Smooth muscle cell (in vitro differentiated cells): ENCODE results near the gene TNNI2. TPM values are rescaled to one million over a fixed set of nuclear protein-coding genes. Genes with fewer than 3 reads are reported as not detected.

Experiments used
- DNase-seq: peaks from one replicate; lab custom pipeline; 2025; ENCODE audit not compliant: unreplicated experiment; lab: John Stamatoyannopoulos, UW
- H2AFZ ChIP-seq: fragments of 200-600 bp; sonication (generic); 2 replicates; pipeline ENCODE4 v1.6.0; 2016; ENCODE audit warnings: antibody characterized with exemption, low read depth, mild to moderate bottlenecking
- H3F3A ChIP-seq: fragments of 200-600 bp; sonication (generic); 2 replicates; pipeline ENCODE4 v1.6.0; 2017; ENCODE audit warnings: antibody characterized with exemption, low read depth
- H3K27ac ChIP-seq: fragments of 200-600 bp; sonication (generic); 2 replicates; pipeline ENCODE4 v1.5.1; 2016; ENCODE audit warnings: low read depth, mild to moderate bottlenecking
- H3K27me3 ChIP-seq: fragments of 200-600 bp; sonication (generic); 2 replicates; pipeline ENCODE4 v1.6.1; 2016; ENCODE audit warnings: low read depth, mild to moderate bottlenecking
- H3K36me3 ChIP-seq: fragments of 200-600 bp; sonication (generic); 2 replicates; pipeline ENCODE4 v1.5.1; 2016; ENCODE audit warnings: low read depth
- H3K4me1 ChIP-seq: fragments of 200-600 bp; sonication (generic); 2 replicates; pipeline ENCODE4 v1.5.1; 2016; ENCODE audit warnings: low read depth
- H3K4me2 ChIP-seq: fragments of 200-600 bp; sonication (generic); 2 replicates; pipeline ENCODE4 v1.6.0; 2016; ENCODE audit warnings: mild to moderate bottlenecking
- H3K4me3 ChIP-seq: fragments of 200-600 bp; sonication (generic); 2 replicates; pipeline ENCODE4 v1.5.1; 2016; ENCODE audit warnings: mild to moderate bottlenecking
- H3K79me2 ChIP-seq: fragments of 200-600 bp; sonication (generic); 2 replicates; pipeline ENCODE4 v1.6.0; 2016; ENCODE audit warnings: low read depth, mild to moderate bottlenecking
- H3K9ac ChIP-seq: fragments of 200-600 bp; sonication (generic); 2 replicates; pipeline ENCODE4 v1.6.0; 2016; ENCODE audit warnings: low read depth
- H3K9me3 ChIP-seq: fragments of 200-600 bp; sonication (generic); replicated peaks from 2 replicates; pipeline ENCODE4 v1.5.1; 2016; ENCODE audit warnings: low read depth
- H4K20me1 ChIP-seq: fragments of 200-600 bp; sonication (generic); 2 replicates; pipeline ENCODE4 v1.6.0; 2016; ENCODE audit warnings: low read depth
- CTCF ChIP-seq: fragments of 200-600 bp; sonication (generic); IDR thresholded peaks from 2 replicates; pipeline ENCODE4 v1.5.1; 2017; ENCODE audit warnings: borderline replicate concordance, mild to moderate bottlenecking, antibody characterized with exemption; ENCODE audit not compliant: insufficient read depth, poor library complexity, severe bottlenecking
- WGBS: methylation state at CpG from one replicate; pipeline ENCODE4 v1.1.7; 2016; ENCODE audit warnings: low lambda C conversion rate; 5-methylcytosine and 5-hydroxymethylcytosine counted together
- polyA plus RNA-seq: library from polyadenylated mRNA; unstranded; fragments of >200 nt; fragmentation: Nextera tagmentation; extraction: Ambion mirVana; gene quantifications from 2 replicates; pipeline ENCODE4 v1.2.1, GENCODE V29; 2016
- total RNA-seq: library from RNA; depleted of rRNA; stranded (reverse); fragments of >200 nt; gene quantifications from 2 replicates; pipeline ENCODE4 v1.2.3, GENCODE V29; 2014

TNNI2 gene
- total and polyA plus RNA-seq, 2 experiments from 2014 or later, result 0.94 to 1.2 TPM

GRCh38 chr11:1827095-1827813 lies 11.5 kb upstream of the TNNI2 start:
- Histone ChIP-seq H3K4me2 (peak overlapping the region; percentile 38), H3K4me1 (no peaks in the 10 kb centered on the region), H3K9me3 (no peaks in the 10 kb centered on the region), H3K27ac (peak overlapping the region; percentile 30), H3F3A (no peaks in the 10 kb centered on the region), H3K4me3 (no peak overlapping the region), H3K9ac (no peak overlapping the region), H3K27me3 (no peaks in the 10 kb centered on the region), H2AFZ (no peak overlapping the region), H3K36me3 (no peaks in the 10 kb centered on the region), H3K79me2 (no peaks in the 10 kb centered on the region), H4K20me1 (no peaks in the 10 kb centered on the region)
- DNase-seq, result peak; percentile 64
- 46% methylated on average over 26 of the region's 27 CpGs for WGBS
- TF ChIP-seq CTCF, result no peak

- no peak overlapping the region for H3K27ac ChIP-seq
- H3F3A ChIP-seq, result no peaks in the 10 kb centered on the region
- 80% methylated on average over 19 of the region's 19 CpGs for WGBS
- H3K79me2 ChIP-seq, result no peaks in the 10 kb centered on the region
- H3K4me3 ChIP-seq, result no peak overlapping the region
- H3K4me2 ChIP-seq, result peak overlapping the region; percentile 38
- no peaks in the 10 kb centered on the region for H3K9me3 ChIP-seq
- peaks cover 5% of the 10 kb centered on the region for H3K4me1 ChIP-seq
- H3K9ac ChIP-seq, result no peak overlapping the region
- no peak overlapping the region for H2AFZ ChIP-seq
- no peaks in the 10 kb centered on the region for H3K27me3 ChIP-seq
- H4K20me1 ChIP-seq, result no peaks in the 10 kb centered on the region
- H3K36me3 ChIP-seq, result no peaks in the 10 kb centered on the region
- TF ChIP-seq CTCF, result no peak
- DNase-seq, result no peak
These were observed 10.8 kb upstream of the TNNI2 start for GRCh38 chr11:1827931-1828330.

GRCh38 chr11:1828542-1828941 lies 10.2 kb upstream of the TNNI2 start:
- Histone ChIP-seq H3K27ac (no peak overlapping the region), H3K4me1 (peaks cover 11% of the 10 kb centered on the region), H3K4me2 (peak overlapping the region; percentile 62), H4K20me1 (no peaks in the 10 kb centered on the region), H3K27me3 (no peaks in the 10 kb centered on the region), H3K9me3 (no peaks in the 10 kb centered on the region), H3K36me3 (no peaks in the 10 kb centered on the region), H3K9ac (no peak overlapping the region), H2AFZ (no peak overlapping the region), H3K79me2 (no peaks in the 10 kb centered on the region), H3K4me3 (no peak overlapping the region), H3F3A (no peaks in the 10 kb centered on the region)
- WGBS, result 88% methylated on average over 12 of the region's 12 CpGs
- no peak for TF ChIP-seq CTCF
- DNase-seq, result no peak
